BE2C (cell line): ENCODE measurements around the gene SCN11A.

Experiments used
- DNase-seq: peaks from one replicate; pipeline ENCODE4 v3.0.0-alpha.2; 2020
- H3K27me3 ChIP-seq: fragments of 250-450 bp; sonication (Bioruptor Pico); 2 replicates; pipeline ENCODE4 v1.5.1; 2020; ENCODE audit warnings: mild to moderate bottlenecking
- H3K36me3 ChIP-seq: fragments of 250-450 bp; sonication (Bioruptor Pico); 2 replicates; pipeline ENCODE4 v1.5.1; 2020; ENCODE audit warnings: mild to moderate bottlenecking
- H3K4me1 ChIP-seq: fragments of 250-450 bp; sonication (Bioruptor Pico); 2 replicates; pipeline ENCODE4 v1.5.1; 2020
- H3K4me3 ChIP-seq: 2 replicates; pipeline ENCODE4 v1.5.1; 2011; ENCODE audit warnings: low read depth, low read length
- H3K9me3 ChIP-seq: fragments of 250-450 bp; sonication (Bioruptor Pico); 2 replicates; pipeline ENCODE4 v1.5.1; 2020
- TF ChIP-seq, protein P1 (sequence below): IDR thresholded peaks from 2 replicates; pipeline ENCODE4 v1.5.1; 2012; ENCODE audit warnings: mild to moderate bottlenecking, low read depth, low read length

Gene SCN11A

DNA sequence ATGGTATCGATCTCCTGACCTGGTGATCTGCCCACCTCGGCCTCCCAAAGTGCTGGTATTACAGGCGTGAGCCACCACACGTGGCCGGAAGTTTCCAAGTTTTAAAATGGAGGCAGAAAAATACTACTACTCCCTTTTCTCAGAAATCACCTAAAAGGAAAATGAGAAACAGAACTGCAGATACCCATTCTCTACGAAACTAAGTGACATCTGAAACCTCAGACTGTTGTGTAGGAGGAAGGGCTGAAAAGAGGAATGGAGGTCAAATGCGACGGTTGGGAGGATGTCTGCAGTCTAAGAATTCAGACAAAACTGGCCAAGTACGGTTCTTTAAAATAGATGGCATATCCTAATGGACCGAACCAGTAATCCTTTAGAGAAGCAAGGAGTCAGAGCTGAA lies 24.2 kb upstream of the SCN11A start:
- DNase-seq, result no peak
- H3K9me3 ChIP-seq, result no peaks in the 10 kb centered on the region
- H3K4me1 ChIP-seq, result no peaks in the 10 kb centered on the region
- H3K27me3 ChIP-seq, result no peaks in the 10 kb centered on the region
- H3K36me3 ChIP-seq, result no peaks in the 10 kb centered on the region
- TF ChIP-seq, protein P1, sequence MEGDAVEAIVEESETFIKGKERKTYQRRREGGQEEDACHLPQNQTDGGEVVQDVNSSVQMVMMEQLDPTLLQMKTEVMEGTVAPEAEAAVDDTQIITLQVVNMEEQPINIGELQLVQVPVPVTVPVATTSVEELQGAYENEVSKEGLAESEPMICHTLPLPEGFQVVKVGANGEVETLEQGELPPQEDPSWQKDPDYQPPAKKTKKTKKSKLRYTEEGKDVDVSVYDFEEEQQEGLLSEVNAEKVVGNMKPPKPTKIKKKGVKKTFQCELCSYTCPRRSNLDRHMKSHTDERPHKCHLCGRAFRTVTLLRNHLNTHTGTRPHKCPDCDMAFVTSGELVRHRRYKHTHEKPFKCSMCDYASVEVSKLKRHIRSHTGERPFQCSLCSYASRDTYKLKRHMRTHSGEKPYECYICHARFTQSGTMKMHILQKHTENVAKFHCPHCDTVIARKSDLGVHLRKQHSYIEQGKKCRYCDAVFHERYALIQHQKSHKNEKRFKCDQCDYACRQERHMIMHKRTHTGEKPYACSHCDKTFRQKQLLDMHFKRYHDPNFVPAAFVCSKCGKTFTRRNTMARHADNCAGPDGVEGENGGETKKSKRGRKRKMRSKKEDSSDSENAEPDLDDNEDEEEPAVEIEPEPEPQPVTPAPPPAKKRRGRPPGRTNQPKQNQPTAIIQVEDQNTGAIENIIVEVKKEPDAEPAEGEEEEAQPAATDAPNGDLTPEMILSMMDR, result no peak
- no peak overlapping the region for H3K4me3 ChIP-seq

DNA sequence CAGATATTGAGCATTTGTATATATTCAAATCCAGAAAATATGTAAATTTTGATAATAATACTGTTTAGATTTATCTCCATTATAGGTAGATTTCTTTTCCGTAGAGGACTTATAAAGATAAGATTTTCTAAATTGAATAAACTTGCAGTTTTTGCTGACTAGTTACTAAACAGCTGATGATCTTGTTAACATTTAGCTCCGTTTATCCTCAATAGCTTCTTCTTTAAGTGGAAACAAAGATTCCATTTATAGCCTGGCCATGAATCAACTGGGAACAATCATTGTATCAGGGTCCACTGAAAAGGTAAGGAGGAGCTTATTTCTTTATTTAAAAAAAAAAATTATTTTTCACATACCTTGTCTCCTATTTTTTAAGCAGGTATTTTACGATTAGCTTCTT lies 16.8 kb upstream of the SCN11A start:
- no peak for DNase-seq
- H3K4me1 ChIP-seq, result no peaks in the 10 kb centered on the region
- H3K36me3 ChIP-seq, result no peaks in the 10 kb centered on the region
- H3K27me3 ChIP-seq, result no peaks in the 10 kb centered on the region
- H3K4me3 ChIP-seq, result no peak overlapping the region
- H3K9me3 ChIP-seq, result no peaks in the 10 kb centered on the region
- TF ChIP-seq, protein P1, result no peak

DNA sequence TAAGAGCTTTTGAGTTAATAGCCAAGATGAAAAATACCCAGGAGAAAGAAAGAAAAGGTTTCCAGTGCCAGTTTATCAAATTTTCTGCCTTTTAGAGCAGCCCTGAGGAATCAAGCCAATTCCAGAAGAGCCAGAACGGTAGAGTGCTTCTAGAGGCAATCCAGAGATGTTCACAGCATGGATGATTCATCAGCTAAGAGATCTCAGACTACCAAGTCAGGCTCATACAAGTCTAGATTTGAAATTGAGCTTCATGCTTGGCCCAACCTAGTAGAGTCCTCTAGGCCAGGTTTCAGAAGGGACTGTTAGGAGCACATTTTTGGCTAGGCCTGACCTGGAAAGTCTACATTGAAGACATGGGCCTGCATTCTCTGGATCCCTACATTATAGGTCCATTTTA lies 15.5 kb upstream of the SCN11A start:
- TF ChIP-seq, protein P1, result no peak
- Histone ChIP-seq H3K27me3 (no peaks in the 10 kb centered on the region), H3K36me3 (no peaks in the 10 kb centered on the region), H3K4me3 (no peak overlapping the region), H3K4me1 (no peaks in the 10 kb centered on the region), H3K9me3 (no peaks in the 10 kb centered on the region)
- DNase-seq, result no peak

DNA sequence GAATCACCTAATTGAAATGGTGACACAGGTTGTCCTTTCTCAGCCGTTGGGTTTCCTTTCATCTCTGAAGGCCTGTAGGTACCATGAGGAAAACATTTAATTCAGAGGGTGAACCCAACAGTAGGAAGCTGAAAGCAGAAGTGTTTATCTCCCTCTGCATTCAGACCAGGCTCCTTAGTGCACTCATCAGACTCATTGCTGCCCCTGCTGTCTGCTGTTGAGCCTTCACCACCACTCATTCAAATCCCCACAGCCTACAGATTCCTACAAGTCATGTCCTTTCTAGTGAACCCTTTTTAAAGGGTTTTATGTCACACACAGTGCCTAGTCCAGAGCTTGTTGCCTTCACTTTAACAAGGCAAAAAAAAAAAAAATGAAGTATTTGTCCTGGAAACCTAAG lies 13.5 kb upstream of the SCN11A start:
- TF ChIP-seq, protein P1, result peak; percentile 50
- no peaks in the 10 kb centered on the region for H3K27me3 ChIP-seq
- H3K4me1 ChIP-seq, result no peaks in the 10 kb centered on the region
- no peaks in the 10 kb centered on the region for H3K36me3 ChIP-seq
- DNase-seq, result peak; percentile 10
- no peaks in the 10 kb centered on the region for H3K9me3 ChIP-seq
- H3K4me3 ChIP-seq, result no peak overlapping the region

DNA sequence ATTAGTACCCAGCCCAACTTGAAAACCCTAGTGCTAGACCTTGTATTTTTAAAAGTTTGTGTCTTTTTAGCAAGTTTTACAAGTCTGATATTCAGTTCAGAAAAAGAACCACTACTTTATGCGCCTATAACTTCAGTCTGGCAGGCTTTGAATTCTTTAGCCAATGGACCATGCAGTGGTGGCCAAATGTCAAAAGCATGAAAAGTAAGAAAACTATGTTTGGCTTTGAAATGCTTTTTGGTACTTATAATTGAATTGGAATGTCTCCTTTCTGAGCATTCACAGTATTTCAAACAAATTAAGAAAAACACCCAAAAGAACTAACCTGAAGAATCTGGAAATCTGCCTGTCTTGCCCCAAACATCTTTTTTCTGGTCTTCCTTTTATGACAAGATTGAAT lies 12.9 kb upstream of the SCN11A start:
- TF ChIP-seq, protein P1, result no peak
- Histone ChIP-seq H3K4me1 (no peaks in the 10 kb centered on the region), H3K36me3 (no peaks in the 10 kb centered on the region), H3K27me3 (no peaks in the 10 kb centered on the region), H3K9me3 (no peaks in the 10 kb centered on the region), H3K4me3 (no peak overlapping the region)
- DNase-seq, result no peak

DNA sequence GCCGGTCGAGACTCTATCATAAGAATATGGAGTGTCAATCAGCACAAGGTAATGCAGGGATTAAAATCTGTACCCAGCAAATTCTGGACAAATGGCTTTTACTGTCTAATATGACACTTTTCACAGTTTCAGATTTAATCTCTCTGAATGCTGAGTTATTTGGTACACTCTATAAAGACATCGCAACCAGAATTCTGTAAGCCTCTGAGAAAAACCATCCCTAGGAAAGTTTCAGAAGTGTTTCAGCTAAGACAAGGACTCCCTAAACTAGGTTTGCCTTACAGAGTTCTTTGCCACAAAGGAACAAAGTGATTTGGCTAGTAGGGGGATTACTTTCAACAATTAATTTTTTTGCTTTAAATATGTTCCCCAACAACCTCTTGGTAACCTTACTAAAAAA lies 11.4 kb upstream of the SCN11A start:
- Histone ChIP-seq H3K4me3 (no peak overlapping the region), H3K27me3 (no peaks in the 10 kb centered on the region), H3K36me3 (no peaks in the 10 kb centered on the region), H3K4me1 (no peaks in the 10 kb centered on the region), H3K9me3 (no peaks in the 10 kb centered on the region)
- TF ChIP-seq, protein P1, result no peak
- no peak for DNase-seq
